22Rv1 (cell line): ENCODE data around the gene CNN1.

Experiments used
- CTCF ChIP-seq: fragments of 450-650 bp; IDR thresholded peaks from 2 replicates; pipeline ENCODE4 v1.5.1; 2017; ENCODE audit warnings: mild to moderate bottlenecking
- ZFX ChIP-seq: fragments of 450-650 bp; IDR thresholded peaks from 2 replicates; pipeline ENCODE4 v1.6.1; 2017; ENCODE audit warnings: antibody characterized with exemption, borderline replicate concordance

- no peak for TF ChIP-seq CTCF
- no peak for TF ChIP-seq ZFX
Measured at GRCh38 chr19:11576227-11576626, 37.6 kb downstream of the CNN1 start.
